ENCODE data around the gene LYRM4.

LYRM4 gene

DNA sequence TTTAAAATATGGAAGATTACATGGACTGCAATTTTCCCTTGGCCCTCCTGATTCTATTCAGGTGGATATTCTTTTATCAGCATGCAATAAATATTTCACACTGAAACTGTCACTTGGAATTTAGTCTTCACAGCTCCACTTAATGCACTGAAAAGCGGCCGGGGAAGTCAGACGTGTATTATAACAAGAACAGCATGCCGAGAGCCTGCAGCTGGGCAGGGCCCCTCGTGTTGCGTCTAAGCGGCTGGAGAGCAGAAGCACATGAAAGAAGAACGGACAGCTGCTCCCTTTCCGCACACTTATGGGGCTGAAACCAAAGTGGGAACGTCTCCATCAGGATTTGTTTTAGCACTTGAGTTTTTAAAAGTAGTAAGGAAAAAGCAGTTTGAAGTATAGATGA, 57.2 kb downstream of the LYRM4 start:
- peak; percentile 52 for DNase-seq

DNA sequence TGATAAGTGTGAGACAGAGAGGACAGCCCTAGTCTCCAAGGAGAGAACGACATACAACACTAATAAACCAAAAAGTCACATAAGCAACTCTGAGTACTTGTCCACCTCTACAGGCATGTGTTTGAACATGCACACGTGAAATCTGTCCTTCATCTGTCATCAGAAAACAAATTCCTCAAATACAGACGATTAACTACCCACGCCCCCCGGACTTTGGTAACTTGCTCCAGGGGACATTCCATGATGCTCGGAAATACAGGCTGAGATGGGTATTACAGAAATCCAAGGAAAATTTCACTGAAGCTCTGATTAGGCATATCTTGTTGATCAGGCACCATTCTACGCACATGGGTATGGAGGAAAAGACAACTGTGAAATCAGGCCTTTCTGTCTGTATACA, 57.8 kb downstream of the LYRM4 start:
- no peak for DNase-seq

DNA sequence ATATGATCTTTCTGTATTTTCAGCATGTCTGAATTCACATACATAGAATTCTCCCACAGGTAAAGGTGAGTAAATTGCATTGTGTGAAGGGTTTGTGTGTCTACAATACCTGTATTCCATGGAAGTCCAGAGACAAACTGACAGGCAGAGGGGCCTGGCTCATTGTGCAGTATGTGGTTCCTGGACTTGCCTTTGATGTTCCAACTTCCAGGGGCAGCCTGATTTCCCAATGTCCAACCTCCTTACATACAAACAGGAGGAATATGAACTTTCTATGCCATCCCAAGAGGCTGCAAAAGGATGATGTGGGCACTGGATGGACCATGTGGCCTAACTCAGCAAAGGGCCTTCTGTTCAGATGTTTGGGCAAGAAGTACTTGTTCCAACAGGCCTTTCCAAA, 58.5 kb downstream of the LYRM4 start:
- no peak for DNase-seq

DNA sequence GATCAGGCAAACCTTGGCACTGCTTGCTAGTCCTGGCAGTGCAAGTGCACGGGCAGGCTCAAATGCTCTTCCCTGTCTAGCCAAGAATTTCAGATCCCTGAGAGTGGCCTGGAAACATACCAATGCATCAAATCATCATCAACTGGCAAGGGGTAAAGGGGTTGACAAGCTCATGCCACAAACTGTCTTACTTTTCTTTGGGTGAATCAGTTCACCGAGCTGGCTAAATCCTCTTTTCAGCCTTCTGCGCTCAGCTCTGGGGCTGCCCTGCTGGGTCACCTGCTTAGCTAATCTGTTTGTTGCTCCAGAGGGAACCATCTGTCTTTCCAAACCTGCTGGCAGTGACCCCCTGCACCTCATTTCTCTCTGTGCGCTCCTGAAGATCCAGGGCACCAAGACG, 59.5 kb downstream of the LYRM4 start:
- DNase-seq = no peak

DNA sequence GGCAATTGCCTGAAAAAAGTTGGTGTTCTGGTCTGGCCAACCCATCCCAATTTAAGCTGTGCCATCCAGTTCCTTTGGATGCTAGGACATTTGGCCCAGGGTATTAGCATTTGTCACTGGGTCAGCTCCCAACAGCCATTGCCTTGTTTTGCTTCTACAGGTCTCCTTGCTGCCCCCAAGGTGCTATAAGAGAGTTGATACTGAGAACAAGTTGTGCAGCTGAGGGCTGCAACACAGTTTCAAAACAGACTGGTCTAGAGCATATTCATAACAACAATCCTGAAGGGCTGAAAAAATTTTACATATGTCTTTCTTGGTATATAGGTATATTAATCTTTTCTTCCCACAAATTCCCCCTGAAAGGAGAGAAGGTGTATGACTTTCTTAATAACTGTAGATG, 61.0 kb downstream of the LYRM4 start:
- DNase-seq = no peak

DNA sequence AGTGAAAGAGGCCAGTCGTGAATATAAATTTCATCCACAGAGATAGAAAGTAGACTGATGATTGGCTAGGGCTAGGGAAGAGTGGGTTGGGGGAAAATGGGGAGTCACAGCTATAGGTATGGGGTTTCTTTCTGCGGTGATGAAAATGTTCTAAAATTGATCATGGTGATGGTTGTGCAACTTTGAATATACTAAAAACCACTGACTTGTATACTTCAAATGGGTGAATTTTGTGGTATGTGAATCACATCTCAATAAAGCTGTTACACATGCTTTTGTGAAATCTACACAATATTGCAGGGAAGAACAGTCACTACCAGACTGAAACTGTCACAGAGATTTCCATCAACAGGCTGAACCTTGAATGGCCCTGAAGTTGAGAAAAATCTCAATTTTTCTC, 61.5 kb downstream of the LYRM4 start:
- no peak for DNase-seq

DNA sequence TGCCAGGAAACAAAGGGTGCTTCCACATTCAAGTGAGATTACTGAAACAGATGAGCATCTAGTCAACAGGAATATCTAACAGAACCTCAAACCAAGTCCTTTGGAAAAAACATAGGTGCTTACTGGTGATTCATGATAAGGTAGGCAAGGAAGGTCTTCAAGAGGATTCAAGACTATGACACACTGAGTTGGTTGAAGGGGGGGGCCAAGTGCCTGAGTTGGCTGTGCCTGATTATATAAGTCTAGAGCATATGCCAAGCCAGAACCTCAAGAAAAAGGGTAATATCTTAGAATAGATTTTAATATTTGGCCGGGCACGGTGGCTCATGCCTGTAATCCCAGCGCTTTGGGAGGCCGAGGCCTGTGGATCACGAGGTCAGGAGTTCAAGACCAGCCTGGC, 63.7 kb downstream of the LYRM4 start:
- DNase-seq = no peak

DNA sequence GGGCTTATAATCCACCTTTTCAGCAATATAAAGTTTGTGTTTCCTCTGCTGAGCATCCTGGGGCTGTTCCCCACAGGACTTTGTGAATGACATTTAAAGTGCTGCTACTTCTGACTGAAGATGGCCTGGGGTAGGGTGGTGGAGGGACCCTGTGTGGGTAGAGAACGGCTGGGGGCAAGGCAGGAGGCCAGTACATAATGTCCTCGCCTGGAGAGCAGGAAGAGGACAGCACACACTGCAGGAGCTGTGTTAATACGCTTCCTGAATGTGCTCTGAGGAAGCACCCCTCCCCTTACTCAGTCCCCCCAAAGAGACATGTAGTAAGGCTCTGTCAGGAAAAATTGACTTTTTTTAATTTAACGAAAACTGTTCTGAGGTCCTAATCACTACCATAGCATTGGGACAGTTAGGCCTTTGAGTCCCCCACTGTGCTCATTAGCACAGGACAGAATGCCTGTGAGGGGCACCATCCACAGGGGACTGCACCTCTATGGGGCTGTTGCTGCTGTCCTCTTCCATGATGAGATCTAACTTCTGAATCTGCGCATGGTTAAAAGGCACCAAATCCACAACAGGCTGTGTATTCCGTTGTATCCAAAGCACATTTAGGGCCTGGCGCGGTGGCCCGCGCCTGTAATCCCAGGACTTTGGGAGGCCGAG, 68.5 kb downstream of the LYRM4 start:
- DNase-seq = no peak

DNA sequence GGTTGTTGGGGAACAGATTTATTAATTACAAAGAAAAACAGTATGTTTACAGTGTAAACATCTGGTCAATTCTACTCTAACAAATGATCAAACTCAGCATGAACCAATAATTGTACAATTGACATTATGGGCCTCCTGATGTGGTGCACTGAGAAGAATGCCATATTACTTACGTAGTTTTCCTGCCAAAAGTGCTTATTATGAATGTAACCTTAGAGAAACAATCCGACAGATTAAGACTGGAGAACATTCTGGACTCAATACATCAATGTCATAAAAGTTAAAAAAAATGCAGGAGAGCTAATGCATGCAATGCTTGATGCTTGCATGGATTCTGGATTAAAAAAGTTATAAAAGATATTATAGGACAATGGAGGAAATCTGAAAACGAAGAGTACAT, 69.0 kb downstream of the LYRM4 start:
- DNase-seq = no peak

DNA sequence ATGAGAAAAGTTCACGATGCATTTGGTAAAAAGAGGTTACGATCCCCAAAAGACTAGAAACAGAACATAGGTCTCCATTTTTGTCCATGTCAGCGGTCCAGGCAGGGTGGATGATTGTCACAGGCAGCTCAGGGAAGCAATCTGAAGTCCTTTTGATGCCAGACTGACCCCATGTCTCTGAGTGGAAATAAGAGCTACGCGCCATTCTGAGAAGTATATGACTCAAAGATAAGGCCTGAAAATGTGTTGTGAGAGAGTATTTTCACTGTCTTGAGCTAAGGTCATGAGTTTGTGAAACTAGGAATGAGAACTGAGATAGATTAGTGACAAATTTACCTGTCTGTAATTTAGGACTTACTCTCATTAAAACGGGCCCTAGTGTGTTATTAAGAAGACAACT, 69.5 kb downstream of the LYRM4 start:
- no peak for DNase-seq

DNA sequence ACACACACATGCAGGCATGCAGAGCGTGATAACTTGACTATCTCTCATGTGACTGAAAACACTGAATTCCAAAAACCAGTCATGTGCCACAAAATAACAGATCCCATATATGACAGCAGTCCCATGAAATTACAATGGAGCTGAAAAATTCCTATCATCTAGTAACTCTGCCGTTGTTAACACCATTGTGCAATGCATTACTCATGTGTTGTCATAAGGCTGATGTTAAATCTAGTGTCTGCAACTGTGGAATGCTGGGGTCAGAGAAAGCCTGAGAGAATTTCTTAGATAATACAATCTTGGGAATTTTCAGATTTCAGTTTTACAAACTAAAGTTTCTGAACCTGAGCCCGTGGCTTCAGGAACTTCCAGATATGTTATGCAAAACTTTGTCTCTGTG, 70.2 kb downstream of the LYRM4 start:
- DNase-seq = no peak

DNA sequence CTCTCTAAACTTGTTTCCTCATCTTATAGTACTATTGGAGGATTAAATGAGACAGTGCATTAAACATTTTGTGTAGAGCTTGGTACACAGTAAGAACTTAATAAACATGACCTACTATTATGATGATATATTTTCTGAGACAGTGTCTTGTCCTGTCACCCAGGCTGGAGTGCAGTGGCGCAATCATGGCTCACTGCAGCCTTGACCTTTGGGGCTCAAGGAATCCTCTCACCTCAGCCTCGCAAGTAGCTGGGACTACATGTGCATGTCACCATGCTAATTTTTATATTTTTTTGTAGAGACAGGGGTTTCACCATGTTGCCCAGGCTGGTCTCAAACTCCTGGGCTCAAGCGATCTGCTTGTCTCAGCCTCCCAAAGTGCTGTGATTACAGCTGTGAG, 72.1 kb downstream of the LYRM4 start:
- no peak for DNase-seq

DNA sequence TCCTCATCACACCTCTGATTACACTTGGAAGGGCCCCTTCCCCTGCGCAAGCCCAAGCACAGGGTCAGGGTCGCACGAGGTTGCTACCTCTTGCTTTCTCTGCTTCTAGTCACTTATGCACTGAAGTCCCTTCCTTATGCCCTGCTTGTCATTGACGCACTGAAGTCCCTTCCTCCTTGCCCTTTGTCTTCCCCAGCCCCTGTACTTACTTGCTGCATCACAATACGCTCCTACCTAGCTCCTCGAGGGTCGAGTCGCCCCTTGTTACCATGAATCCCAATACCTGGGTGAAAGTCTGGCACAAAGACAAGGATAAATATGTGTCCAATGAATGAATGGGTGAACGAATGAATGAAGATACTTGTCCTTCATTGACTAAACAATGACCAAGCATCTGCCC, 75.9 kb downstream of the LYRM4 start:
- no peak for DNase-seq

DNA sequence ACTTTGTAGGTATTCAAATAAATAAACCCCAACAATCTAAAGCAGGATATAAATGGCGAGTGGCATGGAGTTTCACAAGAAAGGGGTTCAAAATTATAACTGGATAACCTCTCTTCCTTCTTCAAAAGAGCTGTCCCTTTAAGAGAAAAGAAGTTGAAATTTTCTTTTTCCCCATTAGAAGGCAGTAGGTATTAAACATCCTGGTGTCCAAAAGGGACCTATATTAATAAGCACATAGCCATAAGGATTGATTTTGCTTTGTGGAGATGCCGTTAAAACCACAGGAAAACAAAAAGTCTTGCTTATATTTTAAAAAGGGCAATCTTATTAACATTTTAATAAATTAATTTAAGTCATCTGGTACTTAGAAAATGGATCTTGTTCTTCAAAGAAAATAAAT, 76.5 kb downstream of the LYRM4 start:
- DNase-seq = no peak

DNA sequence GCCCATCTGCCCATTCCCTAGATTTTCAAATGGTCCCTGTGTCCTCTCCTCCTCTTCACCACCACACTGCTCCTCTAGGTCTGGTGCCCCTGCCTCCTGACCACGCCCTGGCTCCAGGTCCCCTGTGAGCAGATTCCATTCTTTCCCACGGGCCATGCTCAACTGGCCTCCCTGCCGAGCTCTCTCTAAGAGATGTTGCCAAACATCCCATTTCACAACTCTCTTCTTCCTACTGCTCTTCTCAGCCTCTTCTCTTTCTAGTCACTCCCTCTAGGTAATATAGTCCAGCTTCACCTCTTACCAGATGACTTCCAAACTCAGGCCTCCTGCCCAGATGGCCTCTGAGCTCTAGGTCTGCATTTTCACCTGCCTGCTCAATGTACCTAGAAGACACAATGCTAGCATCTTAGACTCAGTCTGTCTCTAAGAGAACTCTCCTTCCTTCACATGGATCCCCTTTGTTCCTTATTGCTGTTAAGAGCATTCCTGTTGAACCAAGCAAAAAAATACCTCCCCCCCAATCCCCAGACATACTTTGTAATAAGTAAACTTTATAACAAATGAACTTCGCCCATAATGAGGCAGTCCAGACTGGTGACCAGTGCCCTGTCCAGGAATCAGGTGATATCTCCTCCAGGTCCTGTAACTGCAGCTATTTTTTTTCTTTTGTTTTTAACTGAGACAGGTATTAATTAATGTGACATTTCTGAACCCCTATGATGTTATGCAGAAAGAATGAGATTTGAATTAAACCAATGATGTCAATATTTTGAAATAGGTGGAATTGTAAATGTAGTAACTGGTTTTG, 79.0 kb downstream of the LYRM4 start:
- peak; percentile 15 for DNase-seq

DNA sequence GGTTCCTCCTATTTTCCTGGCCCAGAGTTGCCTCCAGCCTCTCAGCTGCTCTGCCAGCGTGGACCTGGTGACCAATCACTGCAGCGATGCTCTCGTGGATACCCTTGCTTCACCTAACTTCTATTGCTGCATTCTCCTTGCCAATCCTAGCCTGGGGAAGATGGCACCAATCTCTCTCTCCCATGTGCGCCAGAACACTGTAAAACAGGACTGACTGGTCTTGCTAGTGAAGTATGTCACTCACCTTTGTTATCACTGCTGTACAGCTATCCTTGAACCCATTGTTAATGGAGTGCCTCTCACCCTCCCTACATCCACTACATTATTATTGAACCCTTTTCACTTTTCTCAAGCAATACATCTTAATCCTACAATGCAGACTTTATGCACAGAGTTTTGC, 80.1 kb downstream of the LYRM4 start:
- peak; percentile 71 for DNase-seq

DNA sequence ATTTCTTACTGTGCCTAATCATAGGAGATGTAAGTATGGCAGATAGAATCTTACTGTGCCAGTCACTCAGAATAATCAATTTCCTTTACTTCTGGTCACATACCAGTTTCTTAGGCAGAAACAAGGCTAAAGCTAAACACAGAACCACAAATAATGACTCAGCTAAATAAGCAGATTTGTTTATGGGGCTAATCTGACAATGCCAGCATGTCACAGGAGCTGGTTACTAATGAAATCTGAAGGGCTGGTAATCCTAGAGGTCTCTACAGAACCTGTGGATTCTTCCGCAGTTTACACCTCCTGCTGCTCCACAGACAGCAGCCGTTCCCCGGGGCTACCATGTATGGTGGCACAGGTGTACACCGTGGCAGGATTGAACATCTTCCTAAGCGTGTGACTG, 80.8 kb downstream of the LYRM4 start:
- no peak for DNase-seq

DNA sequence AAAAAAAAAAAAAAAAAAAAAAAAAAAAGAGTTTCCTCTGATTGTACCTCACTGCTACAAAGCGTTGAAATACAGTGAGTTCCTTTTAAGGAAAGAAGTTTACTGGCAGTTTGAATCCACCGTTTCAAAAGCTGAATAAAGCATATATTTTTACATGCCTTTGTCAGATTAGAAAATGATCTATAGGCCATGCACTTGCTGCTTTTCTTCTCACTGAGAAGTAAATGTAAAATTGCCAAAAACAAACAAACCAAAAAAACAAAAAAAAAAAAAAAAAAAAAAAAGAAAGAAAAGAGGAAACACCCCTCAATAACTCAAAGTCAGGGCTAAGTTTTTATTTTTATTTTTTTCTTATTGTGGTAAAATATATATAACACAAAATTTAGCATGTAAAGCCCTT, 81.9 kb downstream of the LYRM4 start:
- DNase-seq = no peak

DNA sequence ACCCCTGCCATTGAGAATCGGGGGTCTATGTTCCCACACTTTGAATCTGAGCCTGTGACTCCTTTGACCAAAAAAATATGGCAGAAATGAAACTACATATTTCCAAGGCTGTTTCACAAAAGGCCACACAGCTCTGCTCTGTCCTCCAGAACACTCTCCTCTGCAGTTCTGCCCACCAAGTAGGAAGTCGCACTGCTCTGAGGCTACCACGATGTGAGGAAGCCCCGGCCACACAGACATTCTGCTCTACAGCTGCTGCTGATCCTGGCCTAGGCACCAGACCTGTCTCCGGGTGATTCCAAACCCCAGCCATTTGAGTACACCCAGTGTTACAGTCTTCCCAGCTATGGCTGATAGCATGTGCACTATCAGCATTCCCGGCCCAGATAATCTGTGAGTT, 85.1 kb downstream of the LYRM4 start:
- no peak for DNase-seq

DNA sequence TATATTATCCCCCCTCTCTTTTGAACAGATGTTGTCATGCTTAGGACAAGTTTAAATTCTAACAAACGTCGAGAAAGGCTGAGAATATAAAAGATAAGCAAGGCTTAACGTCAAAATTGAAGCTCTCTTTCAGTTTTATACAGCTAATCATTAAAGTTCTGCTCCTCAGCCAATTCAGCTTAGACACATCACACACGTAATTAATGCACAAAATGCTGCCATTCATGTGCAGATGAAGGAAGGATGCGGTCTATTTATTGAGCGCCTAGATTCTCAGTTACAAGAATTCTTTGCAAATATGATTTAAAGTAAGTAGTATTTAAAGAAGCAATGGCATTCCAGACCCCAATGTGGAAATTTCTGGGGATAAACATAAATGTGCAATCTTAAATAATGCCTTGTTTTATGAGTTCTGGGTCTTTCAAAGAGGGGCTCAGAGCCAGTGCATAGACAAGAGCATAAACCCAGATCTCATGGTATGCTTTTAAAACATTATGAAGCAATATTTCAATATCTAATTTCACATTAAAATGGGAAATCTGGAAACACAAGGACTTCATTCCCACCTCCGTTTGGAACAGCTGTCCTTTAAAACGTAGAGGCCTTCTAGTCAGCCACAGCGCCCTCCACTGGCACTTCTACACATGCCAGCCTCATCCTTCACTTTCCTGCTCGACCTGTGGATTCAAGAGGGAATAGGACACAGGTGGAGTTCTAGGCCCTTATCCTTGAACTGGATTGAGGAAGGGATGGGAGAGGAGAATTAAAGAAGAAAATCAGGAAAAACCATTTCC, 85.8 kb downstream of the LYRM4 start:
- peak; percentile 5 for DNase-seq

DNA sequence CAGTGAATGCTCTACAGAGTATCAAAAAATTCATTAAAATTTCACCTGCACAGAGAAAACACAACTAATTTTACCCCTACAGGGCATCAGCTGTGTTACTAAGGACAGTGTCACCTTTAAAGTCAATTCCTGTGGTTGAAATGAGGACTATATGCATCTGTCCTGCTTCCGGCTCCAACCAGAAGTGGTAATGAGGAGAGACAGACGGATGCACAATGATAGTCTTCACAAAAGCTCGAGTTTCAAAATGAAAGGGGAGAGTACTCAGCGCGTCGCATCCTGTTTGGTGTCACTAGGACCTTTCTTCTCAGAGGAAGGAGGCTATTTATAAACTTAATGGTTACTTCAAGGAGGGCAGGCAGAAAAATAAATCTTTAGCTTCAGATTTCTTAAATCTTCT, 86.5 kb downstream of the LYRM4 start:
- DNase-seq = peak; percentile 65

DNA sequence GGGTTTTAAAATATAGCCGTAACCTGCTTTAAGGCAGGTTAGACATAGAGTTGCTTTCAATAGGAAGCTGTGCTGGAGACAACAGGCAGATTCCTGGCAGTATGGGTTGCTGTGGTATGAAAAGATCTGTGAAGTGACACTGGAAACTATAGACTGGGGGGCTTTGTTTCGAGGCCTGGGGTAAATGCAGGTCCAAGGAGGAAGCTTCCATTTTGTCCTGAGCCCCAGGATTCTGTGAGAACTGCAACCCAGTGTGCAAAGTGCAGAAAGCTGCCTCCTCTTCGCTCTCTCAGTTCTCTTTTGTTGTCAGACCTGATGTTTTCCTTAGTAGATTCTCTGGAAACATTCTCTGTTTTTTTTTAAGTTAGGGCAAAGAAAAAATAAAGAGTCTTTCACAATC, 86.9 kb downstream of the LYRM4 start:
- no peak for DNase-seq

DNA sequence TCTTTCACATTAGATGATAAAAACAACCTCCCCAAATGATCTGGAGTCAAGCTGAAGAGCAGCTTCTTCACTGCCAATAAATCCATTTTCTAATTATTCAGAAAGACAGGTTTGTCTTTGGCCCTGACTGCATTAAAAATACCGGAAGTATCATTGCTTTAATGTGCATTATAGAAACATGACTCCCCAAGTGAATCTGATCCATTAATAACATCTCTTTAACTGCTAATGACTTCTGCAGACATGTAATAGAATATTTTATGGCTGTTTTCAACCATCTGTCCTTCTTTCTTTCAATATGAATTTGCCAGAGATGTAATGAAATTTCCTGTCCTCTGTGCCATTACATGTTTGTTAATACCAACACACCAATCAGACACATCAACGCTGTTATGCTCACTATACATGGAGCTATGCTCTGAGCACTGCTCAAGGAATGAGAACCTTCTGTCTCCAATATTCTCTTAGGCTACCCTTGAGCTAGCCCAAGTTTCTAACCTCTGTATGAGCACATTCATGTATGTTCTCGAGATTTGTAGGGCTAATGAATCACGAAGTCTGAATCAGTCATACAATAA, 87.8 kb downstream of the LYRM4 start:
- DNase-seq = no peak

All from NCI-H510A treated with DMSO at 0.1 percent for 48 hours (cell line).